ENCODE measurements around the gene KCNH2.

DNA sequence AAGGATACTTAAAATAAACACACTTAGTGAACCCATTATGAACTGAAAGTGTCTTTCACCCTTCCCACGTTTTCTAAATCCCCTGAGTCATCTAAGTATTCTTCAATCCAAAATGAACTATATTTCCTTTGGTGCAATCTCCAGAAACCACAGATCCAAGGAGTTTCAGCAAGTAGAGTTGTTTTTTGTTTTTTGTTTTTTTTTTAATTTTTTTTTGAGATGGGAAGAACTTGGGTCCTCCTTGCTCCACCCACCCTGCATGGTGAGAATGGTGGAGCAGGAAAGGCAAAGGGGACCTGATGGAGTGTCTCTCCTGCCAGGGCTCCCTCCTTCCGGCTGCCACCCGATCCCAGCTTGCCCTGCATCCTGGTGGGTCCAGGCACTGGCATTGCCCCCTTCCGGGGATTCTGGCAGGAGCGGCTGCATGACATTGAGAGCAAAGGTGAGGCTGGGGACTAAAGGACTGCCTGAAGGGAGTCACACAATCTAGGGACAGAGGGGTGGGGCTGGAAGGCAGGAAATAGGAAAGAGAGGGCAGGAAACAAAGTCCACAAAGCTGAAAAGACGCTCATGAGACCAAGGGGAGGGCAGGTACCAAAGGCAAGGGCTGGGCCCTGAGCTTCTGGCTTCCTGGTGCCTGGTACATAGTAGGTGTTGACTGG is 34.0 kb upstream of the KCNH2 start:
- TF ChIP-seq, protein P1, sequence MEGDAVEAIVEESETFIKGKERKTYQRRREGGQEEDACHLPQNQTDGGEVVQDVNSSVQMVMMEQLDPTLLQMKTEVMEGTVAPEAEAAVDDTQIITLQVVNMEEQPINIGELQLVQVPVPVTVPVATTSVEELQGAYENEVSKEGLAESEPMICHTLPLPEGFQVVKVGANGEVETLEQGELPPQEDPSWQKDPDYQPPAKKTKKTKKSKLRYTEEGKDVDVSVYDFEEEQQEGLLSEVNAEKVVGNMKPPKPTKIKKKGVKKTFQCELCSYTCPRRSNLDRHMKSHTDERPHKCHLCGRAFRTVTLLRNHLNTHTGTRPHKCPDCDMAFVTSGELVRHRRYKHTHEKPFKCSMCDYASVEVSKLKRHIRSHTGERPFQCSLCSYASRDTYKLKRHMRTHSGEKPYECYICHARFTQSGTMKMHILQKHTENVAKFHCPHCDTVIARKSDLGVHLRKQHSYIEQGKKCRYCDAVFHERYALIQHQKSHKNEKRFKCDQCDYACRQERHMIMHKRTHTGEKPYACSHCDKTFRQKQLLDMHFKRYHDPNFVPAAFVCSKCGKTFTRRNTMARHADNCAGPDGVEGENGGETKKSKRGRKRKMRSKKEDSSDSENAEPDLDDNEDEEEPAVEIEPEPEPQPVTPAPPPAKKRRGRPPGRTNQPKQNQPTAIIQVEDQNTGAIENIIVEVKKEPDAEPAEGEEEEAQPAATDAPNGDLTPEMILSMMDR (IDR thresholded peaks at IDR 0.05): no peak
- no peak for TF ChIP-seq EZH2 (IDR thresholded peaks at IDR 0.05; ENCODE audit: borderline replicate concordance, insufficient read depth, low read depth, low read length, poor library complexity, severe bottlenecking)
